GM23338 (cell line): ENCODE data around the gene GRXCR2. TPM values are rescaled to one million over a fixed set of nuclear protein-coding genes. Genes with fewer than 3 reads are reported as not detected.

Experiments
- ATAC-seq: fragments of 200-7000 bp; cut with Tn5 transposase; 3 replicates; pipeline ENCODE4 v1.9.1; 2020
- DNase-seq: peaks from one replicate; pipeline ENCODE4 v3.0.0-alpha.2; 2015; ENCODE audit warnings: low spot score
- H2AFZ ChIP-seq: fragments of 200-600 bp; sonication (generic); 2 replicates; pipeline ENCODE4 v1.8.0; 2016; ENCODE audit warnings: antibody characterized with exemption, mild to moderate bottlenecking, moderate library complexity
- H3F3A ChIP-seq: fragments of 200-600 bp; sonication (generic); replicated peaks from 2 replicates; pipeline ENCODE4 v1.8.0; 2017; ENCODE audit warnings: antibody characterized with exemption, mixed run types, low read depth
- H3K27ac ChIP-seq: fragments of 200-600 bp; sonication (generic); 2 replicates; pipeline ENCODE4 v1.6.1; 2016; ENCODE audit warnings: low read depth
- H3K27me3 ChIP-seq: fragments of 200-600 bp; sonication (generic); 2 replicates; pipeline ENCODE4 v1.8.0; 2016; ENCODE audit warnings: mild to moderate bottlenecking, mixed run types, moderate library complexity; ENCODE audit not compliant: insufficient read depth
- H3K36me3 ChIP-seq: fragments of 200-600 bp; sonication (generic); 2 replicates; pipeline ENCODE4 v1.8.0; 2016; ENCODE audit warnings: mild to moderate bottlenecking; ENCODE audit not compliant: insufficient read depth
- H3K4me1 ChIP-seq: fragments of 200-600 bp; sonication (generic); 2 replicates; pipeline ENCODE4 v1.8.0; 2016; ENCODE audit warnings: mild to moderate bottlenecking, moderate library complexity; ENCODE audit not compliant: insufficient read depth
- H3K4me2 ChIP-seq: fragments of 200-600 bp; sonication (generic); 2 replicates; pipeline ENCODE4 v1.7.1; 2017; ENCODE audit warnings: mixed run types
- H3K4me3 ChIP-seq: fragments of 200-600 bp; sonication (generic); 2 replicates; pipeline ENCODE4 v1.6.1; 2016; ENCODE audit warnings: mixed run types
- H3K79me2 ChIP-seq: fragments of 200-600 bp; sonication (generic); replicated peaks from 2 replicates; pipeline ENCODE4 v1.8.0; 2017; ENCODE audit warnings: mild to moderate bottlenecking; ENCODE audit not compliant: insufficient read depth
- H3K9me2 ChIP-seq: fragments of 200-600 bp; sonication (generic); 2 replicates; pipeline ENCODE4 v1.8.0; 2017; ENCODE audit not compliant: insufficient read depth
- H4K20me1 ChIP-seq: fragments of 200-600 bp; sonication (generic); replicated peaks from 2 replicates; pipeline ENCODE4 v1.8.0; 2017; ENCODE audit warnings: mild to moderate bottlenecking; ENCODE audit not compliant: insufficient read depth
- H3K27ac Mint-ChIP-seq: 2 replicates; pipeline ENCODE4 v1.8.0; 2020; ENCODE audit warnings: inconsistent platforms, mild to moderate bottlenecking, moderate library complexity, mixed read lengths
- H3K27me3 Mint-ChIP-seq: 3 replicates; pipeline ENCODE4 v1.8.0; 2022; ENCODE audit warnings: low read depth, mild to moderate bottlenecking, moderate library complexity, mixed read lengths, inconsistent platforms; ENCODE audit not compliant: insufficient read depth, poor library complexity
- H3K36me3 Mint-ChIP-seq: 3 replicates; pipeline ENCODE4 v1.8.0; 2021; ENCODE audit warnings: low read depth, mild to moderate bottlenecking, inconsistent platforms, moderate library complexity, mixed read lengths
- H3K4me1 Mint-ChIP-seq: 3 replicates; pipeline ENCODE4 v1.8.0; 2020; ENCODE audit warnings: mild to moderate bottlenecking, inconsistent platforms, mixed read lengths
- H3K4me3 Mint-ChIP-seq: 3 replicates; pipeline ENCODE4 v1.8.0; 2021; ENCODE audit warnings: moderate library complexity, mild to moderate bottlenecking, inconsistent platforms, mixed read lengths
- H3K9me3 Mint-ChIP-seq: 3 replicates; pipeline ENCODE4 v1.8.0; 2020; ENCODE audit warnings: moderate library complexity, mild to moderate bottlenecking, inconsistent platforms, mixed read lengths
- CREB1 ChIP-seq: fragments of 250-450 bp; sonication (Bioruptor Pico); IDR thresholded peaks from 2 replicates; pipeline ENCODE4 v1.5.0; 2020; ENCODE audit warnings: low read depth, mild to moderate bottlenecking, moderate library complexity
- CTCF ChIP-seq, 2 experiments: fragments of 200-600 bp in 1 of 2; sonication (generic) in 1 of 2; conservative IDR thresholded peaks; 2 replicates each; pipeline versions ENCODE4 v1.5.1 to v1.6.1; 2016 to 2017; ENCODE audit warnings: antibody characterized with exemption in 2 of 2, low read depth in 2 of 2, mild to moderate bottlenecking in 2 of 2, moderate library complexity in 1 of 2
- EZH2phosphoT487 ChIP-seq: fragments of 200-600 bp; sonication (generic); IDR thresholded peaks from one replicate; pipeline ENCODE4 v1.8.1; 2018; ENCODE audit warnings: antibody characterized with exemption; ENCODE audit not compliant: unreplicated experiment
- JUNB ChIP-seq: IDR thresholded peaks from one replicate; pipeline ENCODE4 v1.6.1; 2016; ENCODE audit warnings: antibody characterized with exemption; ENCODE audit not compliant: unreplicated experiment
- REST ChIP-seq: IDR thresholded peaks from one replicate; pipeline ENCODE4 v1.6.1; 2018; ENCODE audit warnings: antibody characterized with exemption; ENCODE audit not compliant: unreplicated experiment
- ZNF114 ChIP-seq: fragments of 250-450 bp; sonication (Bioruptor Pico); IDR thresholded peaks from 2 replicates; pipeline ENCODE4 v1.5.0; 2020; ENCODE audit warnings: mild to moderate bottlenecking, moderate library complexity
- ZNF462 ChIP-seq: fragments of 250-450 bp; sonication (Bioruptor Pico); IDR thresholded peaks from 2 replicates; pipeline ENCODE4 v1.5.0; 2020; ENCODE audit warnings: mild to moderate bottlenecking, moderate library complexity
- polyA plus RNA-seq: library from polyadenylated mRNA; unstranded; fragments of >200 nt; fragmentation: Nextera tagmentation; extraction: Ambion mirVana; gene quantifications from 2 replicates; pipeline ENCODE4 v1.2.1, GENCODE V29; 2016
- total RNA-seq: library from RNA; depleted of rRNA; stranded (reverse); fragments of >200 nt; shearing (Covaris generic); gene quantifications from 2 replicates; pipeline ENCODE4 v1.2.3, GENCODE V29; 2014

Gene GRXCR2
- total and polyA plus RNA-seq, 2 experiments from 2014 or later: not detected

- H3K4me3 ChIP-seq: no peak overlapping the region
- 0 out of 2 replicates have a peak, but pooled peaks cover 6% of the 10 kb centered on the region for H3K4me1 ChIP-seq
- H3K4me2 ChIP-seq: no peak overlapping the region
- Mint-ChIP-seq H3K4me1 (peaks cover 10% of the 10 kb centered on the region; the same call in 2 of the 3 replicates), H3K4me3 (no peak overlapping the region), H3K9me3 (no peaks in the 10 kb centered on the region), H3K27ac (no peak overlapping the region), H3K27me3 (peaks cover 5% of the 10 kb centered on the region), H3K36me3 (no peaks in the 10 kb centered on the region)
- peak overlapping the region; percentile 68; the same call in 1 of the 2 replicates for H2AFZ ChIP-seq
- no peaks in the 10 kb centered on the region for H3K79me2 ChIP-seq
- H3K27ac ChIP-seq: no peak overlapping the region
- no peaks in the 10 kb centered on the region for H3K27me3 ChIP-seq
- H3F3A ChIP-seq: no peaks in the 10 kb centered on the region
- no peaks in the 10 kb centered on the region for H3K9me2 ChIP-seq
- H3K36me3 ChIP-seq: no peaks in the 10 kb centered on the region
- DNase-seq: peak; percentile 56
- ATAC-seq: peak; percentile 13; the same call in 2 of the 3 replicates
- H4K20me1 ChIP-seq: no peaks in the 10 kb centered on the region
- TF ChIP-seq CTCF (conservative IDR thresholded peaks at IDR 0.05; ENCODE audit: low read depth in 2 of 2) (peak; percentile 14 to 48), ZNF114 (CRISPR knock-in tag) (no peak)
Observed at GRCh38 chr5:145859897-145860296, 12.9 kb downstream of the GRXCR2 start.

- H3K9me3 Mint-ChIP-seq: no peaks in the 10 kb centered on the region
- no peak overlapping the region for H3K4me3 Mint-ChIP-seq
- DNase-seq: no peak
- 0 out of 2 replicates have a peak, but pooled peaks cover 6% of the 10 kb centered on the region for H3K4me1 ChIP-seq
- H3K4me1 Mint-ChIP-seq: peaks cover 14% of the 10 kb centered on the region; the same call in 2 of the 3 replicates
- H3K4me2 ChIP-seq: no peak overlapping the region
- H3K9me2 ChIP-seq: no peaks in the 10 kb centered on the region
- H3K27ac Mint-ChIP-seq: no peak overlapping the region
- peaks cover 5% of the 10 kb centered on the region for H3K27me3 Mint-ChIP-seq
- H3K27ac ChIP-seq: no peak overlapping the region
- ATAC-seq: no peak
- H2AFZ ChIP-seq: peak overlapping the region; percentile 68; the same call in 1 of the 2 replicates
- H3K27me3 ChIP-seq: no peaks in the 10 kb centered on the region
- H3K79me2 ChIP-seq: no peaks in the 10 kb centered on the region
- no peaks in the 10 kb centered on the region for H4K20me1 ChIP-seq
- H3K36me3 ChIP-seq: no peaks in the 10 kb centered on the region
- H3K36me3 Mint-ChIP-seq: no peaks in the 10 kb centered on the region
- H3K4me3 ChIP-seq: no peak overlapping the region
- no peaks in the 10 kb centered on the region for H3F3A ChIP-seq
- TF ChIP-seq CREB1: no peak
- TF ChIP-seq EZH2phosphoT487: no peak
- TF ChIP-seq CTCF (conservative IDR thresholded peaks at IDR 0.05; ENCODE audit: low read depth in 2 of 2): no peak
- TF ChIP-seq JUNB: no peak
- no peak for TF ChIP-seq ZNF462 (CRISPR knock-in tag)
- TF ChIP-seq REST: no peak
Observed at GRCh38 chr5:145859453-145859852, 13.4 kb downstream of the GRXCR2 start.
